NCI-H2029 (cell line): Measurements from ENCODE around the gene PTAFR.

ENCODE experiments used
- DNase-seq: peaks from one replicate; lab custom pipeline; 2025; lab: John Stamatoyannopoulos, UW

PTAFR gene

GRCh38 chr1:28178690-28179485 is 2.4 kb upstream of the PTAFR start:
- no peak for DNase-seq

- DNase-seq = no peak
These were observed 470 bp downstream of the PTAFR start for GRCh38 chr1:28175955-28176485.

GRCh38 chr1:28173980-28174297 is 2.6 kb downstream of the PTAFR start:
- DNase-seq = no peak

GRCh38 chr1:28173151-28173979 is 3.1 kb downstream of the PTAFR start:
- no peak for DNase-seq

- no peak for DNase-seq
These were observed 3.8 kb downstream of the PTAFR start for GRCh38 chr1:28172713-28173150.

- DNase-seq = no peak
These were observed 5.2 kb downstream of the PTAFR start for GRCh38 chr1:28171246-28171645.

GRCh38 chr1:28170001-28170596 is 6.4 kb downstream of the PTAFR start:
- no peak for DNase-seq

- DNase-seq = no peak
These were observed 12.9 kb downstream of the PTAFR start for GRCh38 chr1:28163496-28164161.

- DNase-seq = no peak
These were observed 14.3 kb downstream of the PTAFR start for GRCh38 chr1:28162151-28162550.

GRCh38 chr1:28161751-28162150 is 14.7 kb downstream of the PTAFR start:
- DNase-seq = no peak

GRCh38 chr1:28160782-28161266 is 15.7 kb downstream of the PTAFR start:
- DNase-seq = no peak

GRCh38 chr1:28159680-28160079 is 16.8 kb downstream of the PTAFR start:
- DNase-seq = no peak

GRCh38 chr1:28159243-28159642 is 17.2 kb downstream of the PTAFR start:
- no peak for DNase-seq

- DNase-seq = no peak
These were observed 18.6 kb downstream of the PTAFR start for GRCh38 chr1:28157894-28158293.

- DNase-seq = no peak
These were observed 19.7 kb downstream of the PTAFR start for GRCh38 chr1:28156821-28157220.

GRCh38 chr1:28155628-28156027 is 20.9 kb downstream of the PTAFR start:
- no peak for DNase-seq

GRCh38 chr1:28154078-28154594 is 22.4 kb downstream of the PTAFR start:
- no peak for DNase-seq

- no peak for DNase-seq
These were observed 26.2 kb downstream of the PTAFR start for GRCh38 chr1:28150125-28150780.

GRCh38 chr1:28148880-28149195 is 27.7 kb downstream of the PTAFR start:
- DNase-seq = no peak

GRCh38 chr1:28147264-28148094 is 29.0 kb downstream of the PTAFR start:
- no peak for DNase-seq
